Non-pigmented ciliary epithelial cell (primary cell): Measurements from ENCODE around the gene MAP4K3.
"Not testable (repeated sequence)": the region's sequence is repeated elsewhere in the genome, so short reads cannot be mapped to it uniquely, and the experiment has no call there.

Source experiments
- DNase-seq: peaks from one replicate; pipeline ENCODE4 v3.0.0-alpha.2; 2010; ENCODE audit warnings: low read depth

MAP4K3 gene

GRCh38 chr2:39301352-39301751 is 135.7 kb downstream of the MAP4K3 start:
- DNase-seq = no peak

GRCh38 chr2:39300044-39300978 is 136.8 kb downstream of the MAP4K3 start:
- DNase-seq = no peak

GRCh38 chr2:39290433-39290832 is 146.7 kb downstream of the MAP4K3 start:
- DNase-seq = no peak

GRCh38 chr2:39289609-39290008 is 147.5 kb downstream of the MAP4K3 start:
- no peak for DNase-seq

GRCh38 chr2:39283561-39283960 is 153.5 kb downstream of the MAP4K3 start:
- no peak for DNase-seq

GRCh38 chr2:39281391-39281790 is 155.7 kb downstream of the MAP4K3 start:
- no peak for DNase-seq

- DNase-seq = no peak
These were observed 162.1 kb downstream of the MAP4K3 start for GRCh38 chr2:39275016-39275415.

GRCh38 chr2:39269941-39270340 is 167.1 kb downstream of the MAP4K3 start:
- no peak for DNase-seq

- no peak for DNase-seq
These were observed 170.1 kb downstream of the MAP4K3 start for GRCh38 chr2:39266916-39267434.

GRCh38 chr2:39266139-39266805 is 170.8 kb downstream of the MAP4K3 start:
- no peak for DNase-seq

GRCh38 chr2:39265315-39265714 is 171.8 kb downstream of the MAP4K3 start:
- DNase-seq = no peak

- no peak for DNase-seq
These were observed 172.4 kb downstream of the MAP4K3 start for GRCh38 chr2:39264733-39265132.

GRCh38 chr2:39260087-39260486 is 177.0 kb downstream of the MAP4K3 start:
- DNase-seq = no peak

GRCh38 chr2:39256040-39256439 is 181.0 kb downstream of the MAP4K3 start:
- no peak for DNase-seq

- DNase-seq = no peak
These were observed 184.1 kb downstream of the MAP4K3 start for GRCh38 chr2:39252888-39253518.

- no peak for DNase-seq
These were observed 189.5 kb downstream of the MAP4K3 start for GRCh38 chr2:39247512-39248043.

GRCh38 chr2:39246382-39246980 is 190.6 kb downstream of the MAP4K3 start:
- DNase-seq = no peak

GRCh38 chr2:39244963-39245625 is 192.0 kb downstream of the MAP4K3 start:
- not testable (repeated sequence) for DNase-seq

GRCh38 chr2:39244241-39244862 is 192.7 kb downstream of the MAP4K3 start:
- DNase-seq = not testable (repeated sequence)

- no peak for DNase-seq
These were observed 193.5 kb downstream of the MAP4K3 start, which contains the start of gene CDKL4 for GRCh38 chr2:39243469-39244123. CDKL4 (minus strand) TSS chr2:39243970.
